H1 (cell line): ENCODE results near the gene RTN4RL1. TPM values are rescaled to one million over a fixed set of nuclear protein-coding genes. Genes with fewer than 3 reads are reported as not detected.

Experiments used
- CTCF ChIA-PET: fragments of 300-600 bp; sonication (Branson Sonifier 250); formaldehyde crosslinking; loops from one replicate; lab custom pipeline; 2021; ENCODE audit not compliant: partially characterized antibody; lab: Charles Lee
- POLR2A ChIA-PET: fragments of 300-600 bp; sonication (Branson Sonifier 250); formaldehyde crosslinking; loops from one replicate; lab custom pipeline; 2021; ENCODE audit warnings: inconsistent platforms; ENCODE audit not compliant: partially characterized antibody; lab: Charles Lee
- DNase-seq, 2 experiments: peaks; one replicate each; pipeline versions ENCODE4 v3.0.0 to v3.0.0-alpha.2; 2010 to 2022; ENCODE audit warnings: low spot score in 2 of 2, low read depth in 1 of 2, mixed read lengths in 1 of 2
- FAIRE-seq: peaks from 2 replicates; lab custom pipeline; 2011; peaks lifted over from hg19 to GRCh38; lab: Jason Lieb, UNC
- H2AFZ ChIP-seq: 2 replicates; pipeline ENCODE4 v1.8.1; 2012; ENCODE audit warnings: low read length, inconsistent platforms
- H2AK5ac ChIP-seq: 2 replicates; pipeline ENCODE4 v1.6.1; 2013; ENCODE audit warnings: low read depth, low read length
- H2BK120ac ChIP-seq: replicated peaks from 2 replicates; pipeline ENCODE3; 2013; ENCODE audit warnings: low read depth, low read length, inconsistent platforms
- H2BK12ac ChIP-seq: 2 replicates; pipeline ENCODE4 v1.6.1; 2013; ENCODE audit warnings: low read depth, low read length
- H2BK15ac ChIP-seq: 2 replicates; pipeline ENCODE4 v1.6.1; 2013; ENCODE audit warnings: low read length
- H2BK20ac ChIP-seq: 2 replicates; pipeline ENCODE4 v1.6.1; 2013; ENCODE audit warnings: low read length
- H2BK5ac ChIP-seq: 2 replicates; pipeline ENCODE4 v1.6.1; 2013; ENCODE audit warnings: low read depth, low read length
- H3K14ac ChIP-seq: 2 replicates; pipeline ENCODE4 v1.6.1; 2013; ENCODE audit warnings: inconsistent platforms; ENCODE audit not compliant: insufficient read length
- H3K18ac ChIP-seq: 2 replicates; pipeline ENCODE4 v1.6.1; 2013; ENCODE audit warnings: low read length; ENCODE audit errors: extremely low read depth
- H3K23ac ChIP-seq: 2 replicates; pipeline ENCODE4 v1.6.1; 2013; ENCODE audit warnings: inconsistent platforms; ENCODE audit not compliant: insufficient read length
- H3K23me2 ChIP-seq: 2 replicates; pipeline ENCODE4 v1.6.1; 2013; ENCODE audit warnings: low read depth, low read length
- H3K27ac ChIP-seq: 2 replicates; pipeline ENCODE4 v1.6.1; 2011; ENCODE audit warnings: low read depth, low read length, inconsistent platforms
- H3K27me3 ChIP-seq, 4 experiments: replicated peaks in 1 of 4; 1 replicate in 1 of 4; 2 replicates in 3 of 4; pipeline versions ENCODE4 v1.6.1 to v1.8.1; 2011 to 2013; ENCODE audit warnings: low read length in 3 of 4, mild to moderate bottlenecking in 3 of 4, inconsistent platforms in 2 of 4, mixed read lengths in 2 of 4, moderate library complexity in 1 of 4; ENCODE audit not compliant: control insufficient read depth in 3 of 4, insufficient read depth in 3 of 4; ENCODE audit errors: extremely low read depth in 1 of 4
- H3K36me3 ChIP-seq, 4 experiments: 2 replicates each; pipeline versions ENCODE4 v1.6.1 to v1.8.1; 2011 to 2013; ENCODE audit warnings: mild to moderate bottlenecking in 4 of 4, low read length in 3 of 4, moderate library complexity in 2 of 4, control low read depth in 1 of 4, inconsistent platforms in 1 of 4; ENCODE audit not compliant: insufficient read depth in 4 of 4, control insufficient read depth in 2 of 4
- H3K4ac ChIP-seq: replicated peaks from 2 replicates; pipeline ENCODE3; 2013; ENCODE audit warnings: low read length, low read depth, mixed read lengths, inconsistent platforms; ENCODE audit not compliant: insufficient read length
- H3K4me1 ChIP-seq, 4 experiments: replicated peaks in 1 of 4; 1 replicate in 1 of 4; 2 replicates in 3 of 4; pipeline versions ENCODE4 v1.6.1 to v1.8.1; 2011 to 2013; ENCODE audit warnings: low read length in 3 of 4, inconsistent platforms in 2 of 4, mixed read lengths in 1 of 4; ENCODE audit not compliant: insufficient read depth in 4 of 4, control insufficient read depth in 3 of 4
- H3K4me2 ChIP-seq, 2 experiments: 2 replicates each; pipeline versions ENCODE4 v1.6.1 to v1.8.1; 2011 to 2013; ENCODE audit warnings: low read depth in 2 of 2, low read length in 2 of 2, control low read depth in 1 of 2, inconsistent platforms in 1 of 2, mild to moderate bottlenecking in 1 of 2; ENCODE audit not compliant: insufficient read depth in 1 of 2
- H3K4me3 ChIP-seq, 4 experiments: fragments of 200-600, 300-600 bp in 1 of 4; sonication (generic), shearing (Covaris generic), sonication (Bioruptor Twin) in 1 of 4; 2 replicates each; pipeline versions ENCODE4 v1.5.1 to v1.8.1; 2011 to 2016; ENCODE audit warnings: low read length in 4 of 4, low read depth in 3 of 4, control low read depth in 2 of 4, inconsistent platforms in 2 of 4, mild to moderate bottlenecking in 2 of 4, mixed read lengths in 1 of 4, moderate library complexity in 1 of 4; ENCODE audit not compliant: insufficient read depth in 2 of 4; ENCODE audit errors: extremely low read depth in 1 of 4
- H3K56ac ChIP-seq: replicated peaks from 2 replicates; pipeline ENCODE3; 2013; ENCODE audit warnings: low read depth, mild to moderate bottlenecking, mixed read lengths, low read length, inconsistent platforms; ENCODE audit not compliant: insufficient read length
- H3K79me1 ChIP-seq: 2 replicates; pipeline ENCODE4 v1.6.1; 2013; ENCODE audit warnings: low read depth, low read length, control low read depth
- H3K79me2 ChIP-seq, 2 experiments: 2 replicates each; pipeline versions ENCODE4 v1.6.1 to v1.8.1; 2012 to 2013; ENCODE audit warnings: low read length in 2 of 2, mild to moderate bottlenecking in 2 of 2, inconsistent platforms in 1 of 2; ENCODE audit not compliant: insufficient read depth in 2 of 2, control insufficient read depth in 1 of 2
- H3K9ac ChIP-seq, 4 experiments: replicated peaks in 1 of 4; 1 replicate in 1 of 4; 2 replicates in 3 of 4; pipeline versions ENCODE4 v1.6.1 to v1.8.1; 2011 to 2013; ENCODE audit warnings: low read depth in 3 of 4, low read length in 3 of 4, control low read depth in 2 of 4, mild to moderate bottlenecking in 2 of 4, moderate library complexity in 2 of 4, inconsistent platforms in 1 of 4; ENCODE audit errors: extremely low read depth in 1 of 4
- H3K9me3 ChIP-seq, 2 experiments: 2 replicates each; pipeline versions ENCODE4 v1.6.1 to v1.8.1; 2012 to 2013; ENCODE audit warnings: mild to moderate bottlenecking in 2 of 2, moderate library complexity in 2 of 2, control low read depth in 1 of 2, inconsistent platforms in 1 of 2, low read depth in 1 of 2, low read length in 1 of 2, mixed read lengths in 1 of 2; ENCODE audit not compliant: insufficient read depth in 2 of 2
- H4K20me1 ChIP-seq, 2 experiments: replicated peaks in 1 of 2; 2 replicates each; pipeline versions ENCODE3 to v1.8.1; 2011 to 2013; ENCODE audit warnings: inconsistent platforms in 2 of 2, low read length in 2 of 2, mild to moderate bottlenecking in 1 of 2; ENCODE audit not compliant: insufficient read depth in 2 of 2, control insufficient read depth in 1 of 2
- H4K5ac ChIP-seq: 2 replicates; pipeline ENCODE4 v1.6.1; 2013; ENCODE audit warnings: low read length, low read depth, mixed read lengths, inconsistent platforms; ENCODE audit not compliant: insufficient read length
- H4K8ac ChIP-seq: 2 replicates; pipeline ENCODE4 v1.8.0; 2013; ENCODE audit warnings: mild to moderate bottlenecking, moderate library complexity, low read length, inconsistent platforms; ENCODE audit not compliant: insufficient read depth; ENCODE audit errors: extremely low read depth
- H4K91ac ChIP-seq: replicated peaks from 2 replicates; pipeline ENCODE3; 2013; ENCODE audit warnings: low read length, mixed read lengths, inconsistent platforms; ENCODE audit not compliant: insufficient read length
- ATF2 ChIP-seq: IDR thresholded peaks from 2 replicates; pipeline ENCODE4 v1.6.1; 2012; ENCODE audit warnings: low read length, inconsistent platforms
- CBX8 ChIP-seq: fragments of 300-800, 300-1000 bp; sonication (generic); IDR thresholded peaks from 2 replicates; pipeline ENCODE4 v1.7.1; 2016; ENCODE audit warnings: low read depth, low read length, borderline replicate concordance
- EGR1 ChIP-seq: IDR thresholded peaks from 2 replicates; pipeline ENCODE4 v1.6.1; 2011; ENCODE audit warnings: low read depth, low read length, borderline replicate concordance
- EZH2 ChIP-seq: fragments of 200-600 bp; sonication (generic); IDR thresholded peaks from 2 replicates; pipeline ENCODE4 v1.7.1; 2012; ENCODE audit warnings: low read depth, mild to moderate bottlenecking, moderate library complexity, low read length, inconsistent platforms; ENCODE audit not compliant: severe bottlenecking
- FOSL1 ChIP-seq: IDR thresholded peaks from 2 replicates; pipeline ENCODE4 v1.6.1; 2011; ENCODE audit warnings: mild to moderate bottlenecking, low read depth, low read length, moderate library complexity; ENCODE audit not compliant: insufficient read depth
- JUND ChIP-seq: IDR thresholded peaks from 2 replicates; pipeline ENCODE4 v1.6.1; 2011; ENCODE audit warnings: mild to moderate bottlenecking, improper control_type of control experiment, low read length
- SP1 ChIP-seq: IDR thresholded peaks from 2 replicates; pipeline ENCODE4 v1.6.1; 2011; ENCODE audit warnings: low read depth, low read length
- SP4 ChIP-seq: IDR thresholded peaks from 2 replicates; pipeline ENCODE4 v1.6.1; 2012; ENCODE audit warnings: low read length, inconsistent platforms
- SUZ12 ChIP-seq: fragments of 200-600 bp; sonication (generic); IDR thresholded peaks from 2 replicates; pipeline ENCODE4 v1.6.1; 2012; ENCODE audit warnings: mild to moderate bottlenecking, inconsistent platforms, low read length, moderate library complexity, mixed read lengths
- WGBS, 2 experiments: shearing (Covaris generic) in 1 of 2; methylation state at CpG; one replicate each; pipeline versions ENCODE4 v1.1.6 to v1.1.7; 2013 to 2015; ENCODE audit warnings: low lambda C conversion rate in 2 of 2, mixed read lengths in 2 of 2, inconsistent platforms in 1 of 2, low coverage in 1 of 2, missing lambda C conversion rate in 1 of 2; ENCODE audit not compliant: insufficient replicate concordance in 2 of 2, insufficient coverage in 1 of 2, insufficient read length in 1 of 2; ENCODE audit errors: extremely low coverage in 1 of 2, missing lambda C conversion rate in 1 of 2; 5-methylcytosine and 5-hydroxymethylcytosine counted together
- polyA plus RNA-seq, 7 experiments: library from polyadenylated mRNA; depleted of rRNA in 3 of 7; stranded (reverse) in 5 of 7; unstranded in 2 of 7; fragments of >200 nt in 5 of 7; fragments of 200-250 nt in 2 of 7; gene quantifications; 1 replicate in 5 of 7; 2 replicates in 1 of 7; 4 replicates in 1 of 7; pipeline versions ENCODE4 v1.2.1 to v1.2.3, GENCODE V29; 2011 to 2013; ENCODE audit warnings: missing spikeins in 2 of 7, mixed read lengths in 2 of 7
- total RNA-seq: library from RNA; stranded (reverse); fragmentation: NEBNext Ultra II Directional; extraction: Animal tissue kit (Norgen Biotek cat#: 25700); gene quantifications from 2 replicates; pipeline ENCODE4 v1.2.1, GENCODE V29; 2021

RTN4RL1 gene
- total and polyA plus RNA-seq, 2 of the 8 experiments (the other 6 are each of a cell fraction or from before 2014, with no cell fraction given), result 0.09 TPM; not detected in 1

- Histone ChIP-seq H3K23me2 (no peaks in the 10 kb centered on the region), H4K5ac (no peak overlapping the region), H2BK5ac (no peak overlapping the region), H3K4me1 (peaks cover 0 to 7% (median 3%) of the 10 kb centered on the region in 4 experiments; a peak in 4 of 7 replicates), H2AK5ac (no peak overlapping the region; the same call in 1 of the 2 replicates), H3K79me1 (no peaks in the 10 kb centered on the region), H4K20me1 (no peaks in the 10 kb centered on the region), H3K14ac (no peak overlapping the region), H3K23ac (no peak overlapping the region), H3K27me3 (no peaks in the 10 kb centered on the region), H3K56ac (no peak overlapping the region), H3K4ac (no peak overlapping the region), H3K9ac (no peak overlapping the region), H3K9me3 (no peaks in the 10 kb centered on the region), H3K27ac (no peak overlapping the region), H3K18ac (no peak overlapping the region), H4K91ac (no peak overlapping the region), H3K79me2 (no peaks in the 10 kb centered on the region), H2BK20ac (no peak overlapping the region), H3K4me2 (no peak overlapping the region), H3K4me3 (no peak overlapping the region), H2BK120ac (no peak overlapping the region), H3K36me3 (no peaks in the 10 kb centered on the region), H4K8ac (no peak overlapping the region), H2BK12ac (no peak overlapping the region), H2BK15ac (no peak overlapping the region), H2AFZ (no peak overlapping the region)
- no peak for TF ChIP-seq SP4
- no peak for TF ChIP-seq CBX8
- TF ChIP-seq FOSL1, result no peak
- TF ChIP-seq SUZ12, result no peak
- TF ChIP-seq EGR1, result no peak
- no peak for TF ChIP-seq JUND
- TF ChIP-seq ATF2, result no peak
- TF ChIP-seq SP1, result no peak
- TF ChIP-seq EZH2, result no peak
- no peak for FAIRE-seq
- ChIA-PET POLR2A (no interaction called here), CTCF (interaction anchor here (1.0 to 1.2 kb wide), 2 partner anchors 12 to 68 kb away, joined by 3 to 4 read pairs; no protein-coding TSS in a partner anchor)
- 84 to 100% methylated on average over 2 to 16 of the region's 18 CpGs for WGBS, 2 experiments
- DNase-seq, result no peak
Measured at GRCh38 chr17:1959871-1960544, 65.1 kb downstream of the RTN4RL1 start.
